Ectodermal cell (in vitro differentiated cells): ENCODE results near the gene IPO5. TPM values are rescaled to one million over a fixed set of nuclear protein-coding genes. Genes with fewer than 3 reads are reported as not detected.

Experiments used
- H3K27ac ChIP-seq: 2 replicates; pipeline ENCODE4 v1.7.0; 2013; ENCODE audit warnings: mild to moderate bottlenecking, low read depth, low read length; ENCODE audit not compliant: insufficient read depth, poor library complexity, severe bottlenecking
- H3K27me3 ChIP-seq: 2 replicates; pipeline ENCODE4 v1.7.0; 2013; ENCODE audit warnings: mild to moderate bottlenecking, low read length; ENCODE audit not compliant: insufficient read depth, control insufficient read depth, poor library complexity, severe bottlenecking
- H3K36me3 ChIP-seq: one replicate; pipeline ENCODE4 v1.7.0; 2013; ENCODE audit warnings: low read length; ENCODE audit not compliant: control insufficient read depth, insufficient read depth
- H3K4me1 ChIP-seq: one replicate; pipeline ENCODE4 v1.7.0; 2013; ENCODE audit warnings: low read length; ENCODE audit not compliant: control insufficient read depth, insufficient read depth
- H3K4me3 ChIP-seq: 2 replicates; pipeline ENCODE4 v1.7.0; 2013; ENCODE audit warnings: low read depth, low read length, control low read depth; ENCODE audit not compliant: insufficient read depth
- H3K9me3 ChIP-seq: 2 replicates; pipeline ENCODE4 v1.7.0; 2013; ENCODE audit warnings: mild to moderate bottlenecking, low read length, moderate library complexity; ENCODE audit not compliant: control insufficient read depth
- WGBS, 2 experiments: methylation state at CpG; one replicate each; pipeline ENCODE4 v1.1.7; 2013; ENCODE audit warnings: missing lambda C conversion rate in 2 of 2; 5-methylcytosine and 5-hydroxymethylcytosine counted together
- polyA plus RNA-seq, 4 experiments: library from polyadenylated mRNA; stranded (reverse); fragments of 50-300 nt; gene quantifications; one replicate each; pipeline ENCODE4 v1.2.3, GENCODE V29; 2013

The IPO5 gene
- 368 TPM for polyA plus RNA-seq (2013, experiment 1 of 4)
- 402 TPM for polyA plus RNA-seq (2013, experiment 2 of 4)
- 347 TPM for polyA plus RNA-seq (2013, experiment 3 of 4)
- 370 TPM for polyA plus RNA-seq (2013, experiment 4 of 4)

- Histone ChIP-seq H3K4me3 (no peak within 1 kb of the TSS), H3K9me3 (no peaks in the 10 kb centered on the region), H3K27me3 (no peaks in the 10 kb centered on the region), H3K27ac (no peak within 1 kb of the TSS), H3K36me3 (no peaks in the 10 kb centered on the region), H3K4me1 (no peaks in the 10 kb centered on the region)
- 88% methylated on average over 10 of the region's 10 CpGs for WGBS, 2 experiments
Measured at GRCh38 chr13:97953376-97953970, at the start of gene IPO5. TSS of gene IPO5 (plus strand) at chr13:97953675. CDS start at chr13:97976697, 23,022 bp downstream.

- no peaks in the 10 kb centered on the region for H3K4me1 ChIP-seq
- H3K36me3 ChIP-seq = no peaks in the 10 kb centered on the region
- WGBS, 2 experiments = 95 to 98% methylated on average over 2 of the region's 2 CpGs
- H3K9me3 ChIP-seq = no peaks in the 10 kb centered on the region
- no peak overlapping the region for H3K4me3 ChIP-seq
- no peaks in the 10 kb centered on the region for H3K27me3 ChIP-seq
- H3K27ac ChIP-seq = no peak overlapping the region
Measured at GRCh38 chr13:97904059-97904458, 49.4 kb upstream of the IPO5 start.

GRCh38 chr13:97905517-97905916, 48.0 kb upstream of the IPO5 start:
- H3K9me3 ChIP-seq = no peaks in the 10 kb centered on the region
- no peaks in the 10 kb centered on the region for H3K4me1 ChIP-seq
- H3K27ac ChIP-seq = no peak overlapping the region
- no peaks in the 10 kb centered on the region for H3K27me3 ChIP-seq
- 90 to 94% methylated on average over 1 of the region's 1 CpG for WGBS, 2 experiments
- H3K4me3 ChIP-seq = no peak overlapping the region
- H3K36me3 ChIP-seq = no peaks in the 10 kb centered on the region

- Histone ChIP-seq H3K36me3 (no peaks in the 10 kb centered on the region), H3K27me3 (no peaks in the 10 kb centered on the region), H3K4me3 (no peak overlapping the region), H3K27ac (no peak overlapping the region), H3K9me3 (no peaks in the 10 kb centered on the region), H3K4me1 (no peaks in the 10 kb centered on the region)
- 57 to 69% methylated on average over 6 to 7 of the region's 7 CpGs for WGBS, 2 experiments
Measured at GRCh38 chr13:97911311-97912138, 42.0 kb upstream of the IPO5 start.

- no peak overlapping the region for H3K27ac ChIP-seq
Measured at GRCh38 chr13:97912139-97912535, 41.3 kb upstream of the IPO5 start.

GRCh38 chr13:97913206-97913605, 40.3 kb upstream of the IPO5 start:
- Histone ChIP-seq H3K27me3 (no peaks in the 10 kb centered on the region), H3K27ac (no peak overlapping the region), H3K4me1 (no peaks in the 10 kb centered on the region), H3K9me3 (no peaks in the 10 kb centered on the region), H3K36me3 (no peaks in the 10 kb centered on the region), H3K4me3 (no peak overlapping the region)
- 82 to 90% methylated on average over 1 to 2 of the region's 2 CpGs for WGBS, 2 experiments

More at GRCh38 chr13:97912139-97912535, 41.3 kb upstream of the IPO5 start:
- no peak overlapping the region for H3K4me3 ChIP-seq
- H3K9me3 ChIP-seq = no peaks in the 10 kb centered on the region
- no peaks in the 10 kb centered on the region for H3K4me1 ChIP-seq
- WGBS, 2 experiments = 75 to 81% methylated on average over 6 of the region's 6 CpGs
- H3K27me3 ChIP-seq = no peaks in the 10 kb centered on the region
- no peaks in the 10 kb centered on the region for H3K36me3 ChIP-seq

GRCh38 chr13:97914540-97914939, 38.9 kb upstream of the IPO5 start:
- H3K36me3 ChIP-seq = no peaks in the 10 kb centered on the region
- no peaks in the 10 kb centered on the region for H3K27me3 ChIP-seq
- H3K27ac ChIP-seq = no peak overlapping the region
- H3K4me1 ChIP-seq = no peaks in the 10 kb centered on the region
- WGBS, 2 experiments = 92 to 100% methylated on average over 1 of the region's 1 CpG
- H3K9me3 ChIP-seq = no peaks in the 10 kb centered on the region
- H3K4me3 ChIP-seq = no peak overlapping the region

- Histone ChIP-seq H3K4me1 (no peaks in the 10 kb centered on the region), H3K9me3 (no peaks in the 10 kb centered on the region), H3K27ac (no peak overlapping the region), H3K4me3 (no peak overlapping the region), H3K36me3 (no peaks in the 10 kb centered on the region), H3K27me3 (no peaks in the 10 kb centered on the region)
- WGBS, 2 experiments = 91 to 92% methylated on average over 6 of the region's 6 CpGs
Measured at GRCh38 chr13:97921176-97921816, 32.2 kb upstream of the IPO5 start.

- no peaks in the 10 kb centered on the region for H3K36me3 ChIP-seq
- WGBS, 2 experiments = 82 to 93% methylated on average over 1 of the region's 1 CpG
- H3K9me3 ChIP-seq = no peaks in the 10 kb centered on the region
Measured at GRCh38 chr13:97928301-97928700, 25.2 kb upstream of the IPO5 start.

GRCh38 chr13:97932036-97932435, 21.4 kb upstream of the IPO5 start:
- H3K27ac ChIP-seq = peak overlapping the region; percentile 36
- H3K9me3 ChIP-seq = no peaks in the 10 kb centered on the region
- H3K36me3 ChIP-seq = no peaks in the 10 kb centered on the region
- WGBS, 2 experiments = 78 to 79% methylated on average over 5 of the region's 5 CpGs
- no peak overlapping the region for H3K4me3 ChIP-seq
- no peaks in the 10 kb centered on the region for H3K27me3 ChIP-seq
- no peaks in the 10 kb centered on the region for H3K4me1 ChIP-seq

More at GRCh38 chr13:97928301-97928700, 25.2 kb upstream of the IPO5 start:
- no peak overlapping the region for H3K27ac ChIP-seq
- H3K27me3 ChIP-seq = no peaks in the 10 kb centered on the region
- H3K4me3 ChIP-seq = no peak overlapping the region
- H3K4me1 ChIP-seq = no peaks in the 10 kb centered on the region
